K562 (cell line): ENCODE measurements around the gene FOLR2. TPM values are rescaled to one million over a fixed set of nuclear protein-coding genes. Genes with fewer than 3 reads are reported as not detected.

ENCODE experiments used
- ATAC-seq: fragments of 200-7000 bp; cut with Tn5 transposase; 3 replicates; pipeline ENCODE4 v1.9.1; 2020; ENCODE audit warnings: moderate library complexity
- BruUV-seq: library from RNA; stranded (reverse); fragments of 400-500 nt; replicated peaks from 2 replicates; lab custom pipeline; 2021; lab: Mats Ljungman, UMichigan
- CTCF ChIA-PET: fragments of 300-600 bp; formaldehyde crosslinking; extraction: SDS; loops from one replicate; lab custom pipeline; 2021; ENCODE audit warnings: low intra/inter-chr PET ratio; lab: Yijun Ruan, JAX
- POLR2A ChIA-PET: fragments of 300-600, 350-650 bp; sonication (Branson Sonifier 250); formaldehyde crosslinking; extraction: SDS; loops from one replicate; lab custom pipeline; 2021; ENCODE audit warnings: antibody characterized with exemption, inconsistent platforms; lab: Yijun Ruan, JAX
- DNase-seq, 4 experiments: peaks; one replicate each; pipeline versions ENCODE4 v3.0.0 to v3.0.0-alpha.2; 2011 to 2018; ENCODE audit warnings: low spot score in 3 of 4, mixed read lengths in 3 of 4; ENCODE audit errors: extremely low read depth in 1 of 4
- FAIRE-seq: peaks from 2 replicates; lab custom pipeline; 2011; peaks lifted over from hg19 to GRCh38; lab: Jason Lieb, UNC
- H2AFZ ChIP-seq: 2 replicates; pipeline ENCODE4 v1.6.0; 2011; ENCODE audit warnings: low read depth, low read length, control low read depth, inconsistent platforms
- H3K27ac ChIP-seq: fragments of 200-600 bp; 3 replicates; pipeline ENCODE4 v1.8.0; 2011; ENCODE audit warnings: low read depth, mild to moderate bottlenecking, control low read depth, inconsistent platforms, low read length, moderate library complexity, mixed read lengths; ENCODE audit errors: extremely low read depth
- H3K27me3 ChIP-seq, 2 experiments: fragments of 300-600 bp in 1 of 2; 2 replicates in 1 of 2; 3 replicates in 1 of 2; pipeline versions ENCODE4 v1.6.0 to v1.8.0; 2011; ENCODE audit warnings: inconsistent platforms in 2 of 2, low read length in 2 of 2, mild to moderate bottlenecking in 1 of 2, mixed read lengths in 1 of 2, moderate library complexity in 1 of 2; ENCODE audit not compliant: control insufficient read depth in 2 of 2, insufficient read depth in 2 of 2
- H3K36me3 ChIP-seq: fragments of 300-600 bp; 3 replicates; pipeline ENCODE4 v1.8.0; 2011; ENCODE audit warnings: mild to moderate bottlenecking, low read length, inconsistent platforms; ENCODE audit not compliant: control insufficient read depth, insufficient read depth
- H3K4me1 ChIP-seq, 2 experiments: fragments of 200-600 bp in 1 of 2; replicated peaks in 1 of 2; 2 replicates in 1 of 2; 3 replicates in 1 of 2; pipeline versions ENCODE4 v1.5.1 to v1.8.0; 2011; ENCODE audit warnings: inconsistent platforms in 2 of 2, low read length in 2 of 2, mild to moderate bottlenecking in 1 of 2, mixed read lengths in 1 of 2, moderate library complexity in 1 of 2; ENCODE audit not compliant: control insufficient read depth in 2 of 2, insufficient read depth in 2 of 2
- H3K4me2 ChIP-seq: 2 replicates; pipeline ENCODE4 v1.6.1; 2011; ENCODE audit warnings: low read length, control low read depth, inconsistent platforms, mixed read lengths; ENCODE audit not compliant: insufficient read depth
- H3K4me3 ChIP-seq: fragments of 200-600 bp; sonication (generic), shearing (Covaris generic); 2 replicates; pipeline ENCODE4 v1.5.1; 2016; ENCODE audit warnings: control low read depth, inconsistent platforms
- H3K79me2 ChIP-seq: fragments of 200-600 bp; 3 replicates; pipeline ENCODE4 v1.8.0; 2011; ENCODE audit warnings: low read length, inconsistent platforms; ENCODE audit not compliant: control insufficient read depth, insufficient read depth
- H3K9ac ChIP-seq, 2 experiments: 2 replicates each; pipeline versions ENCODE4 v1.6.0 to v1.6.1; 2011; ENCODE audit warnings: low read depth in 2 of 2, low read length in 2 of 2, control low read depth in 1 of 2, inconsistent platforms in 1 of 2, mild to moderate bottlenecking in 1 of 2, mixed read lengths in 1 of 2; ENCODE audit not compliant: insufficient read depth in 1 of 2
- H3K9me1 ChIP-seq: one replicate; pipeline ENCODE4 v1.6.0; 2011; ENCODE audit warnings: inconsistent platforms, mild to moderate bottlenecking, low read length, moderate library complexity; ENCODE audit not compliant: control insufficient read depth, insufficient read depth
- H3K9me3 ChIP-seq: replicated peaks from 2 replicates; pipeline ENCODE4 v1.5.1; 2011; ENCODE audit warnings: low read depth, low read length, inconsistent platforms; ENCODE audit not compliant: control insufficient read depth, insufficient read depth
- H4K20me1 ChIP-seq: replicated peaks from 2 replicates; pipeline ENCODE4 v1.6.1; 2011; ENCODE audit warnings: low read length, inconsistent platforms, mixed read lengths; ENCODE audit not compliant: control insufficient read depth, insufficient read depth
- E2F3 ChIP-seq: fragments of 250-450 bp; sonication (Bioruptor Pico); IDR thresholded peaks from 2 replicates; pipeline ENCODE4 v1.4.0; 2020; ENCODE audit warnings: mild to moderate bottlenecking
- IRF2 ChIP-seq: sonication (generic); formaldehyde crosslinking; IDR thresholded peaks from 2 replicates; pipeline ENCODE4 v1.8.1; 2022; ENCODE audit warnings: mild to moderate bottlenecking, missing genetic modification reagents
- KDM5B ChIP-seq: fragments of 200-600 bp; sonication (generic); IDR thresholded peaks from 2 replicates; pipeline ENCODE4 v1.6.1; 2012; ENCODE audit warnings: low read depth, mild to moderate bottlenecking, moderate library complexity, low read length, control low read depth, inconsistent platforms; ENCODE audit not compliant: insufficient replicate concordance
- MED1 ChIP-seq: sonication (generic); formaldehyde crosslinking; IDR thresholded peaks from 2 replicates; pipeline ENCODE4 v1.8.1; 2023; ENCODE audit warnings: missing genetic modification reagents, borderline replicate concordance
- MEIS2 ChIP-seq: fragments of 450-650 bp; IDR thresholded peaks from 2 replicates; pipeline ENCODE4 v1.6.1; 2014; ENCODE audit warnings: mild to moderate bottlenecking; ENCODE audit not compliant: partially characterized antibody
- NUFIP1 ChIP-seq: fragments of 450-650 bp; IDR thresholded peaks from 2 replicates; pipeline ENCODE4 v1.6.1; 2018; ENCODE audit not compliant: partially characterized antibody
- ZNF551 ChIP-seq: fragments of 250-450 bp; sonication (Bioruptor Pico); IDR thresholded peaks from 2 replicates; pipeline ENCODE4 v1.5.0; 2021; ENCODE audit warnings: mild to moderate bottlenecking, moderate library complexity
- WGBS: fragments of 100-300 bp; shearing (Covaris generic); methylation state at CpG from one replicate; pipeline ENCODE4 v1.1.6; 2016; ENCODE audit warnings: low coverage, mixed read lengths; ENCODE audit not compliant: insufficient coverage; ENCODE audit errors: missing lambda C conversion rate; 5-methylcytosine and 5-hydroxymethylcytosine counted together
- in situ Hi-C: fragments of 300-500 bp; cut with MboI; formaldehyde crosslinking; loops from 4 replicates; pipeline ENCODE4 v1.15.0; 2018; ENCODE audit warnings: inconsistent platforms, mixed read lengths
- intact Hi-C: fragments of 100-400 bp; cut with micrococcal nuclease; formaldehyde crosslinking; loops from 2 replicates; pipeline ENCODE4 v1.14.2; 2022
- polyA plus RNA-seq, 8 experiments: library from polyadenylated mRNA; depleted of rRNA in 4 of 8; stranded (reverse) in 5 of 8; unstranded in 3 of 8; fragments of >200 nt; fragmentation: Nextera tagmentation in 2 of 8; fragmentation: Illumina TruSeq in 1 of 8; extraction: Ambion mirVana in 2 of 8; extraction: Trizol in 1 of 8; gene quantifications; 2 replicates each; pipeline versions ENCODE4 v1.2.1 to v1.2.3, GENCODE V29; 2011 to 2014; ENCODE audit warnings: inconsistent platforms in 1 of 8, missing spikeins in 1 of 8
- total RNA-seq, 7 experiments: library from RNA; depleted of rRNA in 6 of 7; stranded (reverse); fragments of >200 nt in 6 of 7; fragmentation: Illumina TruSeq in 2 of 7; extraction: Trizol in 2 of 7; gene quantifications; 2 replicates each; pipeline versions ENCODE4 v1.2.1 to v1.2.3, GENCODE V29; 2011 to 2021; ENCODE audit warnings: low replicate concordance in 1 of 7
- TF ChIP-seq, protein P1 (sequence below): sonication (generic); formaldehyde crosslinking; IDR thresholded peaks from 2 replicates; pipeline ENCODE4 v1.8.0; 2022; ENCODE audit warnings: mild to moderate bottlenecking, missing genetic modification reagents
- TF ChIP-seq, protein P2 (sequence below): fragments of 450-650 bp; formaldehyde crosslinking; IDR thresholded peaks from 2 replicates; pipeline ENCODE4 v1.4.0; 2022; ENCODE audit warnings: missing genetic modification characterization

The FOLR2 gene
- total and polyA plus RNA-seq, 9 of the 15 experiments (the other 6 are each of a cell fraction or from before 2014, with no cell fraction given): 0.27 TPM; not detected in 8

DNA sequence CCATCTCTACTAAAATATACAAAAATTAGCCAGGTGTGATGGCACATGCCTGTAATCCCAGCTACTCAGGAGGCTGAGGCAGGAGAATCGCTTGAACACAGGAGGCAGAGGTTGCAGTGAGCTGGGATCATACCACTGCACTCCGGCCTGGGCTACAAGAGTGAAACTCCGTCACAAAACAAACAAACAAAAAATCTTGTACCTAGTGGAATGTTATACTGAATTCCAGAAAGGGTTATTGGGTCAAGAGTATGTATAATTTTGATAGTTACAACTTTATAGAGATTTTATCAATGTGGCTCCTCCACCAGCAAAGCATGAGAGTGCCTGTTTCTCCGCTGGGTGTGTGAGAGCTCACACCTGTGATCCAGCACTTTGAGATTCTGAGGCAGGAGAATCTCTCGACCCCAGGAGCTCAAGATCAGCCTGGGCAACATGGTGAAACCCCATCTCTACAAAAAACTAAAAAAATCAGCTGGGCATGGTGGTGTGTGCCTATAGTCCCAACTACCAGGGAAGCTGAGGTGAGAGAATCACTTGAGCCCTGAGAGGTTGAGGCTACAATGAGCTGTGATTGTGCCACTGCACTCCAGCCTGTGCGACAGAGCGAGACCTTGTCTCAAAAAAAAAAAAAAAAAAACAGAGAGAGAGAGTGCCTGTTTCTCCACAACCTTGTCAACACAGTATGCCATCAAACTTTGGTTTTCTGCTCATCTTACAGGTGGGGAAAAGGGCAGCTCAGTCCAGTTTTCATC is 37.4 kb upstream of the FOLR2 start:
- no peak for DNase-seq
- no peak overlapping the region for H3K27ac ChIP-seq
- ChIA-PET CTCF (no interaction called here), POLR2A (interaction anchor here (1.0 kb wide), 1 partner anchor 189 kb away, joined by 3 read pairs; no protein-coding TSS in a partner anchor)
- H4K20me1 ChIP-seq: no peaks in the 10 kb centered on the region
- no peaks in the 10 kb centered on the region for H3K9me1 ChIP-seq
- H3K4me3 ChIP-seq: no peak overlapping the region
- ATAC-seq: no peak
- intact Hi-C loops: no loop called here
- peaks cover 6 to 7% of the 10 kb centered on the region in 2 experiments; a peak in 2 of 5 replicates for H3K27me3 ChIP-seq
- no peaks in the 10 kb centered on the region for H3K79me2 ChIP-seq
- no peak overlapping the region for H2AFZ ChIP-seq
- H3K9me3 ChIP-seq: no peaks in the 10 kb centered on the region
- no peaks in the 10 kb centered on the region for H3K36me3 ChIP-seq
- peaks cover 0 to 3% of the 10 kb centered on the region in 2 experiments; a peak in 1 of 5 replicates for H3K4me1 ChIP-seq
- TF ChIP-seq MEIS2 (no peak), ZNF551 (CRISPR knock-in tag) (no peak), E2F3 (CRISPR knock-in tag) (no peak), KDM5B (no peak), NUFIP1 (no peak), IRF2 (no peak), MED1 (CRISPR knock-in tag) (no peak)
- TF ChIP-seq, protein P1, sequence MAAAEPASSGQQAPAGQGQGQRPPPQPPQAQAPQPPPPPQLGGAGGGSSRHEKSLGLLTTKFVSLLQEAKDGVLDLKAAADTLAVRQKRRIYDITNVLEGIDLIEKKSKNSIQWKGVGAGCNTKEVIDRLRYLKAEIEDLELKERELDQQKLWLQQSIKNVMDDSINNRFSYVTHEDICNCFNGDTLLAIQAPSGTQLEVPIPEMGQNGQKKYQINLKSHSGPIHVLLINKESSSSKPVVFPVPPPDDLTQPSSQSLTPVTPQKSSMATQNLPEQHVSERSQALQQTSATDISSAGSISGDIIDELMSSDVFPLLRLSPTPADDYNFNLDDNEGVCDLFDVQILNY (CRISPR knock-in tag): no peak
- TF ChIP-seq, protein P2, sequence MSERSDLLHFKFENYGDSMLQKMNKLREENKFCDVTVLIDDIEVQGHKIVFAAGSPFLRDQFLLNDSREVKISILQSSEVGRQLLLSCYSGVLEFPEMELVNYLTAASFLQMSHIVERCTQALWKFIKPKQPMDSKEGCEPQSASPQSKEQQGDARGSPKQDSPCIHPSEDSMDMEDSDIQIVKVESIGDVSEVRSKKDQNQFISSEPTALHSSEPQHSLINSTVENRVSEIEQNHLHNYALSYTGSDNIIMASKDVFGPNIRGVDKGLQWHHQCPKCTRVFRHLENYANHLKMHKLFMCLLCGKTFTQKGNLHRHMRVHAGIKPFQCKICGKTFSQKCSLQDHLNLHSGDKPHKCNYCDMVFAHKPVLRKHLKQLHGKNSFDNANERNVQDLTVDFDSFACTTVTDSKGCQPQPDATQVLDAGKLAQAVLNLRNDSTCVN (CRISPR knock-in tag): no peak
- TF ChIP-seq, all 486 proteins: peak for 0
- 27% methylated on average over 7 of the region's 7 CpGs for WGBS
- no peak for FAIRE-seq
- in situ Hi-C loops: no loop called here
- H3K4me2 ChIP-seq: no peak overlapping the region
- no TSS peak for BruUV-seq
- no peak overlapping the region for H3K9ac ChIP-seq
